Activated CD4-positive, alpha-beta T cell treated with anti-CD3 and anti-CD28 coated beads, Interleukin-2, amount 50 U/mL, for 24 hours (primary cell): ENCODE measurements around the gene SREBF2.

ENCODE experiments used
- DNase-seq, 2 donors: peaks; one replicate each; pipeline ENCODE4 v3.0.0-alpha.2; 2020; ENCODE audit warnings: low read depth in 1 of 2, low spot score in 1 of 2

SREBF2 gene

GRCh38 chr22:41907436-41908401 is 74.8 kb downstream of the SREBF2 start:
- no peak for DNase-seq

GRCh38 chr22:41908411-41909309 is 75.8 kb downstream of the SREBF2 start:
- DNase-seq, result no peak

- DNase-seq, result no peak
Observed at GRCh38 chr22:41909310-41910049, 76.6 kb downstream of the SREBF2 start.

GRCh38 chr22:41910050-41911000 is 77.4 kb downstream of the SREBF2 start:
- DNase-seq, result no peak

GRCh38 chr22:41911001-41911611 is 78.2 kb downstream of the SREBF2 start:
- DNase-seq, result no peak

GRCh38 chr22:41912338-41913039 is 79.6 kb downstream of the SREBF2 start:
- no peak for DNase-seq

GRCh38 chr22:41913040-41913719 is 80.3 kb downstream of the SREBF2 start:
- DNase-seq, result no peak

- no peak for DNase-seq
Observed at GRCh38 chr22:41913842-41914534, 81.1 kb downstream of the SREBF2 start.

GRCh38 chr22:41914611-41915034 is 81.7 kb downstream of the SREBF2 start:
- DNase-seq, result no peak

GRCh38 chr22:41915035-41915785 is 82.3 kb downstream of the SREBF2 start, which contains the start of gene SHISA8:
TSS of gene SHISA8 (minus strand) at chr22:41915074. CDS start at chr22:41914667, 407 bp downstream.
- peak in 1 of 2 donors; percentile 26 for DNase-seq

GRCh38 chr22:41915786-41916493 is 83.0 kb downstream of the SREBF2 start:
- DNase-seq, result no peak

GRCh38 chr22:41916745-41917358 is 83.9 kb downstream of the SREBF2 start:
- DNase-seq, result no peak

GRCh38 chr22:41917375-41917902 is 84.5 kb downstream of the SREBF2 start:
- no peak for DNase-seq

- no peak for DNase-seq
Observed at GRCh38 chr22:41917903-41918791, 85.2 kb downstream of the SREBF2 start.
